HG02759 (cell line): ENCODE data around the gene PLXNA1.

Experiments
- ATAC-seq: cut with Tn5 transposase; IDR thresholded peaks from one replicate; pipeline ENCODE4 v1.9.1; 2021; ENCODE audit warnings: mild to moderate bottlenecking, moderate library complexity; ENCODE audit not compliant: unreplicated experiment

Gene PLXNA1

GRCh38 chr3:126982471-126983175 lies at the start of gene PLXNA1:
PLXNA1 (plus strand) TSS chr3:126983115; CDS start chr3:126988594, 5,479 bp downstream.
- peak; percentile 73 for ATAC-seq

DNA sequence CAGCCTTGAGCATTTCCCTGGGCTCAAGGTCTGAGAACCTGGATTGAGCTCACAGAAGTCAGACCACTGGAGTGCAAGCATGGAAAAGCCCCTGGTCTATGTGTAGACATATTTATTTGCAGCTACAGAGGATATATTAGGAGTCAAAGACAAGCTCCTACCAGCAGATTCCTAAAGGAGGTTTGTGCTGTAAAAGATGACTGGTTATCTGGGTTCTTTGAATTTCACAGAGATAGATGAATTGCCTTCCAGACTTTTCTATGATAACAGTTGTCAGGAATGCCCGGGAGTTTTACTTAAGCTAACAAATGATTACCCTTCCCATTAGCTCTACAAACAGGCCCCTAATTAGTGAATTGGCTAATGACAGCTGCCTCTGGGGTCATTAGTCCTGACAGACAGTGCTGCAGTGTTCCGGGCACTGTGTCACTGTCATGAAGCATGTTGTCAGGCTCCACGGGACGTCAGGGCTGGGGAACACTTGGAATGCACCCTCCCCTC lies 48.8 kb upstream of the PLXNA1 start:
- ATAC-seq = no peak

GRCh38 chr3:126934991-126935390 lies 47.9 kb upstream of the PLXNA1 start:
- ATAC-seq = no peak

DNA sequence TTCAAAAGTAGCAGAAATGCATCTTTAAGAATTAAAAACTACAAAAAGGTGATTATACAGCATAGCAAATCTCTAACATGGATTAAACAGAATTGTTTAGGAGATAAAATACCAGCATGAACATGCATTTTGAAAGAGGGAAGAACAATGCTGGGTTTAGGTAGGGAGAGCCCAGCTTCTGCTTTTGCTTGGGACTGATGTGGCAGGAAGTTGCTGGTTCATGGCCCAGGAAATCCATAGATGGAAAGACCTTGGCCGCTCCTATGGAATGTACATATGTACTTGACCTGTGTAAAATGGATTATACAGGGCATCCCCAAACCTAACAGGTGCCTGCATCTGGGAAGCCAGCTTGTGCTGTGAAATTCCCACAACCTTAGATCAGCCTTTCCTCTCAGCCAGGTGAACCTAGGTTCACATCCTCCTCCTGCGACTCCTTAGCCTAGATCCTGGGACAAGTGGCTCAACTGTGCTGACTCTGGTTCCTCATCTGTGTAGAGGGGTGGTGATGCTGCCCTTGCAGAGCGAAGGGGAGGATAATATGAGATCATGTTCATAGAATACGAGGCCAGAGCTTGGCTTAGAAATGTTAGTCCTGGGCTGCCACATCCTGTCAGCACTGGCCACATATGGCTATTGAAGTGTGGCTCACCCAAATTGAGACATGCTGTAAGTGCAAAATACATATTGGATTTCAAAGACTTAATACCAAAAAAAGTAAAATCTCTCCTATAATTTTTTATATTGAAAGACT lies 47.0 kb upstream of the PLXNA1 start:
- ATAC-seq = no peak

DNA sequence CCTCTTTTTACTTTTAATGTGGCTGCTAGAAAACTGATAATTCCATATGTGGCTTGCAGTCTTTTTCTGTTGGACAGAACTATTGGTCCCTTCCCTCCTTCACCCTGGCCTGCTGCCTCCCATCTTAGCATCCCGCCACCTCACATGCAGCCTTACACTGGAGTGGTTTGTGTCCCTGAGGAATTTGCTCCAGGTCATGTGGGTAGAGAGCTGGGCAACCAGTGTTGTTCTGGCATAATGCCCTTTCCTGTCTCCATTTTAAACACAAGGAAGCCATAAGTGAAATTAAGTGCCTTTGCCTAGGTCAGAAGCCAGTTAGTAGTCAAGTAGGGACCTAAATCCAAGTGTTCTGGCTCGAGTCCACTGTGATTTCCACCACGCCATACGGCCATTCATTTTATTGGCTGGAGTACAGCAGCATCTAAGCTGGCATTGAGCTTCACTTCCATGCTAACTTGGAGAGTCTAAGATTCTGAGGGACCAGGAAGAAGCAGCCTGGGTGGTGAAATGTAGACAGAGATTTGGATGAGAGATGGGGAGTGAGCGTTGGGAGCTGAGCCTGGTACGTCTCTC lies 46.0 kb upstream of the PLXNA1 start:
- no peak for ATAC-seq

DNA sequence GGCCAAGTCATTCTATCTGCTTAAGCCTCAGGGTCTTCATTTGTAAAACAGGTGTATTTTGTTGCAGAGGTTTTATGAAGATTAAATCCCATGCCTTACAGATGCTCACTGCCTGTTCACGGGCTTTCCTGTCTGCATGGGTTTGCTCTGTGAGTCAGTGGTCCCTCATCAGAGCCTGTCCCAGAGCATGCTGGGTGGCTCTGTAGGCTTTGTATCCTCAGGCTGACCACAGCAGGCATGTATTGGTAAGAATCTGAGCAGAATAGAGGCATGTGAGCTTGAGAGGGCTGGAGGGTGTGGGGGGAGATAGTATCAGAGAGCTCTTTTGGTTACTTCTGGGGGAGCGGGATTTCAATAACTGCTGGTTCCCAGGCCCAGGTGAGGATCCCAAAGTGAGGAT lies 45.4 kb upstream of the PLXNA1 start:
- no peak for ATAC-seq

DNA sequence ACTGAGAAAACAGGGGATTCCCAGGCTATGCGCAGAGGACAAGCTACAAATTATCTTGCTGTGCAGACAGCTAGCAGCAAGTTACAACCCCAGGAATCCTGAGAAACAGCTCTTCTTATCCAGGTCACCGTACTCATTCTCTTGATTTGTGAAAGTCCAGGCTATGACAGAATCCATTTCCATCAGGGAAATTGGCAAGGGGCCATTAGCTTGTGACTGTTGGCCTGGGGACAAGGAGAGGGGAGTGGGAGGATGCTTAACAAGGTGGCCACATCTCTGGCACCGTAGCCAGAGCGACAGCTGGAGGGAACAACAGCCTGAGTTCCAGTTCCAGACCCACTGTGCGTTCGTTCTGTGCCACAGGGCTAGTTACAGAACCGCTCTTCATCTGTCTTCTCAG lies 44.9 kb upstream of the PLXNA1 start:
- no peak for ATAC-seq

- ATAC-seq = no peak
These were observed 44.2 kb upstream of the PLXNA1 start for GRCh38 chr3:126938520-126939337.

DNA sequence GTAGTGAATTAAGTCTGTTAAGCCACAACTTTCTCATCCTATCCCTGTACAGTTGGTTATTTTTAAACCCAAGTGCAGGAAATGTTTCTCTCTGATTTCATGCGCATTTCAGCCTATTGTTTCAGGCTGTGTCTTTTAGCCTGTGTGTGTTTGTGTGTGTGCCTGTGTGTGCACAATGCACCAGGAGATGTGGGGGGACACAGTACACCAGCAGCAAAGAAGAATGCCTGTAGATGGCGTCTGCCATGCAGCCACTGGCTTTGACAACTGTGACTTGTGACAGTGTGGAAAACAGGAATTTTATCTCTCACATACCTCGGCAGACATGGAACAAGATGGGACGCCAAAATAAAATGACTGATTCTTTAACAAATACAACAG lies 43.6 kb upstream of the PLXNA1 start:
- ATAC-seq = no peak

- no peak for ATAC-seq
These were observed 43.2 kb upstream of the PLXNA1 start for GRCh38 chr3:126939733-126940132.

DNA sequence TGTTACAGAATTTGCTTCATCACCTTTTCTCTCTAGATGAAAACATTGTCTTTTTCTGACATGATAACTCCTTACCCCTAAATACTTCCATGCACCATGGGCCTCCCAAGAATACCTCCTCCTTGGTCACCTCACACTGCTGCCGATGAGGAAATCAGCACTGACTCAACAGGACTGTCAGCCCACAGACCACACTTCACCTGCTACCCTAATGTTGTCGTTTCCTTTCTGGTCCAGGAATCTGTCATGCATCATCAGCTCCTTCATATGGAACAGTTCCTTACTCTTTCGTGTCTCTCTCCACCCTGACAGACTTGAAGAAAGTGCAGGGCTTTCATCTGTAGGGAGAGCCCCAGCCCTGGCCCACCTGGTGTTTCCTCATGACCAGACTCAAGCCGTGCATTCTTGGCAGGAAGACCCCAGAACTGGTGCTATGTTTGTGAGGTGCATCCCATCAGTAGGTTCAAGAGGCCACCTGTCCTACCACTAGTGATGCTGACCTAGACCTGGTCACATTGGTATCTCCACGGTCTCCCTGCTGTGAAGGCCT lies 41.1 kb upstream of the PLXNA1 start:
- ATAC-seq = no peak

GRCh38 chr3:126944089-126944965 lies 38.6 kb upstream of the PLXNA1 start:
- no peak for ATAC-seq

GRCh38 chr3:126945171-126945721 lies 37.7 kb upstream of the PLXNA1 start:
- no peak for ATAC-seq

GRCh38 chr3:126945891-126946290 lies 37.0 kb upstream of the PLXNA1 start:
- ATAC-seq = no peak

DNA sequence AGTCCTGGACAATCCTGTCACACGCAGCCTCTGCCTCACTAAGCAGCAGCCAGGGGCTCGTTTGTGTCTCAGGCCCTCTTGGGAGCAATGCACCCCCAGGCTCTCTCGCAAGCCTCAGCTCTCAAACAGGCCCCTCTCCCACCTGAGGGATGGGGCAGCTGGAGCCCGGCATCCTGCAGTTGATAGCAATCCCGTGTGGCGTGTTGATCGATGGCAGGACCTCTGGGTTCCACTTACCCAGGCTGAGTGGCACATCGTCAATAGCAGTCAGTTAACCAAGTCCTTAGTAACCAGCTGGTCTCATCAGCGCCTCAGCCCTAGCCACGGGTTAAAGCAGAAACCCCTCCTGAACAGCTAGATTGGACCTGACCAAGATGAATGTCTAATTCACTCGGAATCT lies 36.5 kb upstream of the PLXNA1 start:
- ATAC-seq = no peak

DNA sequence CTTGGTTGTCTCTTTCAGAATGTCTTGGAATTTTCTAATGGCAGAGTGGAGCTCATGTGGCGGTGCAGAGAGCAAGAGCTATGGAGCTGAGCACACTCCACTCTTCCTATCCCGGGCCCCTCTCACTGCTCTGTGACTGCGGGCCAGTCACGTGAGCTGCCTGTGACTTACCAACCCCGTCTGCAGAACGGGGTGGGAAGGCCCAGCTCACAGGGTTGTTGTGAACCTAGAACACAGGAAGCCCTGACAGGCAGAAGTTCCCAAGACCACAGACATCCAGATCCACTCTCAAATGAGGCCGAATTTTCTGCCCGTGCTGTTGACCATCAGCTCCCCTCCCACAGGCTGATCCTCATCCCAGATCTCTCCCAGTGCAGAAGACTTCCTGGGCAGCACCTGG lies 35.5 kb upstream of the PLXNA1 start:
- no peak for ATAC-seq

GRCh38 chr3:126948980-126949535 lies 33.9 kb upstream of the PLXNA1 start:
- ATAC-seq = no peak

DNA sequence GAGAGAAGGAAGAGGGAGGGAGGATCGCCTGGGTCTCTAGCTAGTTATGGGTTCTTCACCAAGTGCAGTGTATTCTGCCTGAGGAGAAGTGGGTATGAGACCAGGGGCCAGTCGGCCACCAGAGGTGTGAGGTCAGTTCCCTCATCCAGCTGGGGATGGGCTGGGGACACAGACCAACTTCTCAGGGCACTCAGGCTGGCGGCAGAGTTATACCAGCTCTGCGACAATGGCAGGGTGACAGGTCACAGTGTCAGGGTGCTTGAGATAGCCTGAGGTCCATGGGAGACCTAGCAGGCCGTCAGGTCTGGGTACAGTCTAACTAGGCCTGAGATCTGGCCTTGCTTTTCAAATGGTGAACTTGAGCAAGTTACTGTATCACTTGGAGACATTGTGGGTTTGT lies 31.4 kb upstream of the PLXNA1 start:
- no peak for ATAC-seq

DNA sequence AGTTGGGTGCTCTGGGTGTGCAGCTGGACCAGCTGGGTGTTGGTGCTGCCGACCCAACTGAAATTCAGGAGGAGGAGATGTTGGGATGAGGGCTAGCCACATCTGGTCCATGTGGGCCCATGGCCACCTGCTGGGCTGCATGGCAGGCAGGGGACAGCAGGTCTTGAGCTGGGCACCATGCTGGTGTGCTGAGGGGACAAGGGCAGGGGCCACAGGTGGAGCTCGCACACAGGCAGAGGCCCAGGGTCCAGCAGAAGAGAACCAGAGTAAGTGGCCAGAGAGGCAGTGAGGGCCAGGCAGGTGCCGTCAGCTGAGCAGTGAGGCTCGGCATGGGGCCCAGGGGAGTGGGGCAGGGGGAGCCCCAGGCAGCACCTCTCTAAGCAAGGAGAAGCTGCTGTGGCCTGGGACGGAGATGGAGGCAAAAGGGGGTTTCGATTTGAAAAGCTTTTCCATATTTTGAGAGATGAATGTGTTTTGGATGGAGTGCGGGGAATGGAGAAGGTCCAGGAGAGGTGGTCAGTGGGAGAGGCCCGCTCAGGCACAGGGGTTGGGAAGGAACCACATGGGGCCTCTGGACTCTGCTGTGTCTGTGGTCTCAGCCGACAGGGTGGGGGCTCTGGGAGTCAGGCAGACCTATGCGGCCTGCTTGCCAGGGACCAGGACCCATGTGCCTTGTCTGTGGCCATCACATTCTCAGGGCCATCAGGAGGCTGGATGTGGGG lies 30.5 kb upstream of the PLXNA1 start:
- no peak for ATAC-seq
